H1 (cell line): ENCODE data around the gene KNDC1. TPM values are rescaled to one million over a fixed set of nuclear protein-coding genes. Genes with fewer than 3 reads are reported as not detected.

Experiments
- CBX5 ChIP-seq: fragments of 300-800, 300-1000 bp; sonication (generic); IDR thresholded peaks from 2 replicates; pipeline ENCODE4 v1.7.1; 2016; ENCODE audit warnings: antibody characterized with exemption, low read length, low read depth
- GABPA ChIP-seq: IDR thresholded peaks from 2 replicates; pipeline ENCODE4 v1.6.1; 2011; ENCODE audit warnings: mild to moderate bottlenecking, low read length, moderate library complexity, borderline replicate concordance; ENCODE audit not compliant: insufficient read depth
- MAFK ChIP-seq: IDR thresholded peaks from 2 replicates; pipeline ENCODE4 v1.6.1; 2012; ENCODE audit warnings: low read depth, mild to moderate bottlenecking, improper control_type of control experiment, low read length
- polyA plus RNA-seq, 7 experiments: library from polyadenylated mRNA; depleted of rRNA in 3 of 7; stranded (reverse) in 5 of 7; unstranded in 2 of 7; fragments of >200 nt in 5 of 7; fragments of 200-250 nt in 2 of 7; gene quantifications; 1 replicate in 5 of 7; 2 replicates in 1 of 7; 4 replicates in 1 of 7; pipeline versions ENCODE4 v1.2.1 to v1.2.3, GENCODE V29; 2011 to 2013; ENCODE audit warnings: missing spikeins in 2 of 7, mixed read lengths in 2 of 7
- total RNA-seq: library from RNA; stranded (reverse); fragmentation: NEBNext Ultra II Directional; extraction: Animal tissue kit (Norgen Biotek cat#: 25700); gene quantifications from 2 replicates; pipeline ENCODE4 v1.2.1, GENCODE V29; 2021

The KNDC1 gene
- total and polyA plus RNA-seq, 2 of the 8 experiments (the other 6 are each of a cell fraction or from before 2014, with no cell fraction given): 7.5 to 16.7 TPM

GRCh38 chr10:133270773-133271297, 110.8 kb downstream of the KNDC1 start (continued):
- no peak for TF ChIP-seq GABPA
- TF ChIP-seq CBX5: no peak
- TF ChIP-seq MAFK: no peak
